GM20431 (cell line): ENCODE measurements around the gene NR6A1.

Experiments used
- in situ Hi-C: fragments of 300-500 bp; cut with MseI, MboI; formaldehyde crosslinking; loops from one replicate; pipeline ENCODE4 v1.15.0; 2020; ENCODE audit warnings: low sequenced_read_pairs; ENCODE audit not compliant: unreplicated experiment

Gene NR6A1

GRCh38 chr9:124779368-124780059 lies 8.4 kb upstream of the NR6A1 start:
- in situ Hi-C loops = no loop called here

- in situ Hi-C loops = no loop called here
These were observed 7.7 kb upstream of the NR6A1 start for GRCh38 chr9:124778575-124779367.

DNA sequence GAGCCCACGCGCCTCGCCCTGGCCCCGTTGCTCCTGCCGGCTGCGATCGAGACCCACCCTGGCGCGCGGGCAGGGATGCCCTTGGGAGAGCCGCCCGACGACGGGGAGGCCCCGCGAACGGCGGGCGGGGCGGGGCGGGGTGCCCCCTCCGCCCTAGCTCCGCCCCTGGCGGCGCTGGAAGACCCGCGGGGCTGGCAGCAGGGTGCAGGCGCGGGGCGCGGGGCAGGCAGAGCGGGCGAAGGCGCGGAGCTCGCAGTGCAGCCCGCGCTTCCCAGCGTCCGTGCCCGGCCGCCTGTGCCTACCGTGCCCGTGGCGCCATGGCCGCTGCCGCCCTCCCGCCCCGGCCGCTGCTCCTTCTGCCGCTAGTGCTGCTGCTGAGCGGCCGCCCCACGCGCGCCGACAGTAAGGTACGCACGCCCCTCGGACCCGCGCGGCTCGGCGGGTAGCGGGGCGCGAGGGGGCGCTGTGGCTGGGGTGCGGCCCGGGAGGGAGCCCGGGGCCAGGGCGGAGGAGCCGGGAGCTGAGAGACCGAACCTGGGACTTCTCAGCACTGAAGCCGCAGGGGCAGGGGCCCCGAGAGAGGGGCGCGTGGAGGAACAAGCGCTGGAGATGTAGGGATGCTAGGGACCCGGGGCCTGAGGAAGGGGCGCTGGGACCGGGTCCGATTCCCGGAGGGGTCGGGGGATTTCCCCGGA lies 6.0 kb upstream of the NR6A1 start, which contains the start of gene OLFML2A:
Gene OLFML2A (plus strand): TSS at position 180 of the 695 bp plus-strand sequence. CDS start 138 bp downstream, at position 318.
- in situ Hi-C loops = no loop called here

- in situ Hi-C loops = no loop called here
These were observed 5.5 kb upstream of the NR6A1 start for GRCh38 chr9:124776618-124776953.

DNA sequence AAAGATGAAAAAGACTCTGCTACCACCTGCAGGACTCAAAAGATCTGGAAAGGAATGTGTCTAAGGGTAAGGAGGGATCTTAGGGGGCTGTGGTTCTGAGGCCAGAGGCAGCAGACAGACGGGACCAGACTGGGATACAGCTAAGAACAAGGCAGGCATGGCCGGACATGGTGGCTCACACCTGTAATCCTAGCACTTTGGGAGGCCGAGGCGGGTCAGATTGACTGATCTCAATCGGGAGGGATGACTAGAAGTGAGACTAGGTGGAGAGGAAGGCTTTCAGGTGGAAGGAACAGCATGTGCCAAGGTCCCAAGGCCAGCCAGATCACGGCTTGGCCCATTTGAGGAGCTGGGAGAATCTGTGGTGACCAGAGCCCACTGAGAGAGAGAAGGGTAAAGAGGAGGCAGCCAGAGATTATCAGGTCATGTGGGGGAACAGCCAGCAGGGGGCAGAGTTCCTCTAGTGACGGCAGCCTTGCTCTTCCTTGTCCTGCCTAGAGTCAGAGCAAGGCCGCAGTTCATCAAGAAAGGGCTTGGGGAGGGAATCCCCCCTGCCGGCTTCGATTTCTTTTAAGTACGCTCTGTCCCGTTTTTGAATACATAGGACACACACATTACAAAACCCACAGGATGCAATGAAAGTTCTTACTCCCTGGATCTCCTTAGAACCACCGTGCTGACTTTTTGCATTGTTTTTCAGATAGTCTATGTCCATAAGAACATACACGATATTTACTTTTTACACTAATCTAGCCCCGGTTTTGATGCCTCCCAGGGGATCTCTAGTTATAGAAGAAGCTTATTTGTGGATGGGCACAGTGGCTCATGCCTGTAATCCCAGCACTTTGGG lies 3.2 kb upstream of the NR6A1 start:
- in situ Hi-C loops = loop anchor here (5.0 kb wide), 1 partner anchor 83 kb away; no protein-coding TSS in a partner anchor

DNA sequence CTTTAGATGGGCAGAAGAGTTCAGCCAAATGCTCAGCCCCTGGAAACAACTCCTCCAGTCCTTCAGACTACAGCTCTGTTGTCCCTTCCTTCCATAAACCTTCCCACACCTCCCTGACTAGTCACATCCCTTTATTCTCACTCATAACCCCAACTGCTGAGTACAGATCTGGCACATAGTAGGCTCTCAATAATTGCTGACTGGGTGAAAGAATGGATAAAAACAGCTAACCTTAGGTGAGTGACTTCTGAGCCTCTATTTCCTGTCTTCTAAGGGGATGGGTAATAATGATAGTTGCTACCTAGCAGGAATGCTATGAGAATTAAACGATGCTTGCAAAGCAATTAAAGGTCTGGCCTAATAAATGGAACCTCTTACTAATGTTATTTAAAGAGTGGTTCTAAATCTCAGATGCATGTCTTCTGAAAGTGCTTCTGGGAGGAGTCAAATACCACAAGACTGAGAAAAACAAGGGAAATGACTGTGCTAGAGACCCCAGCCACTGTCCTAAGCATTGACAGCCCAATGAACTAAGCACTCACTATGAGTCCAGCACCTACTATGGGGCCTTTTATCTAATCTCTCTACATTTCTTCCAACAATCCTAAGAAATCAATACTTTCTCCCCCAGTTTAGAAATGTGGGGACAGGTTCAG lies 2.5 kb upstream of the NR6A1 start:
- in situ Hi-C loops = loop anchor here (5.0 kb wide), 1 partner anchor 84 kb away; no protein-coding TSS in a partner anchor

GRCh38 chr9:124772877-124773276 lies 1.8 kb upstream of the NR6A1 start:
- in situ Hi-C loops = loop anchor here (5.0 kb wide), 1 partner anchor 84 kb away; no protein-coding TSS in a partner anchor

DNA sequence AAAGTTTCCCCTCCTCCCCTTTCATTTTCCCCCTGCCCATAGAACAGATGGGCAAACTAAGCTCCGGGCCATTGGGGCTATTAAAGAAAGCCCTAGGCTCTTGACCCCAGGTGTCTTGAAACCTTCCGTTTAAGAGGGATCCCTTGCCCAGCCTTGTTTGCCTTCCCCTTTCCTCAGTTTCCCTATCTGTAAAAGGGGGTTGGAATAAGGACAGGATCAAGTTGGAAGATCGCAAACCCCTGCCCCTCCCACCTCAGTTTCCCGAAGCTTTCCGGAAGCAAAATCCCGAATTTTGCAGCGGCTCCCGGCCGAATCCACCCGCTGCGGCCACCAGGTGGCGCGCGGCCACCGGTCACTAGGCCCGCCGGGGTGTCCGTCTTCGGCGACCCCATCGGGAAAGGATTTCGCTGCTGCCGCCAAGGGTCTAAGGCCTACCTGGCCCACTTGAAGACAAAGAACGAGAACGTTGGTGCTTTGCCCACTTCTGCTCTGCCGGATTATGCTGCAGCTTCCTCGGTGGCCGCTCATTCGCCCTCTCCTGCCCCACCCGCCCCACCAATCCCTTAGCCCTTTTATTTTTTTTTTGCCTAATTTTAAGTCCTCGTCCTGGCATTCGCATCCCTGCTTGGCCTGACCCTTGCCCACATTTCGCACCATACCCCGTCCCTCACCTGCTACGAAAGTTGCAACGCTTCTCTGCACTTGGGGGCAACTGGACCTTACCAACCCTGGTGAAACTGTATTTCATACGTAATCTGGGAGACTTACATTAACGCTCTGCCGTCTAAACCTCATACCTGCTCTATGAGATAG lies 962 bp upstream of the NR6A1 start:
- in situ Hi-C loops = loop anchor here (5.0 kb wide), 1 partner anchor 85 kb away; no protein-coding TSS in a partner anchor

- in situ Hi-C loops = loop anchor here (5.0 kb wide), 1 partner anchor 87 kb away; no protein-coding TSS in a partner anchor
These were observed 621 bp downstream of the NR6A1 start for GRCh38 chr9:124770359-124771020.

- in situ Hi-C loops = loop anchor here (5.0 kb wide), 1 partner anchor 88 kb away; no protein-coding TSS in a partner anchor
These were observed 1.4 kb downstream of the NR6A1 start for GRCh38 chr9:124769549-124770358.

DNA sequence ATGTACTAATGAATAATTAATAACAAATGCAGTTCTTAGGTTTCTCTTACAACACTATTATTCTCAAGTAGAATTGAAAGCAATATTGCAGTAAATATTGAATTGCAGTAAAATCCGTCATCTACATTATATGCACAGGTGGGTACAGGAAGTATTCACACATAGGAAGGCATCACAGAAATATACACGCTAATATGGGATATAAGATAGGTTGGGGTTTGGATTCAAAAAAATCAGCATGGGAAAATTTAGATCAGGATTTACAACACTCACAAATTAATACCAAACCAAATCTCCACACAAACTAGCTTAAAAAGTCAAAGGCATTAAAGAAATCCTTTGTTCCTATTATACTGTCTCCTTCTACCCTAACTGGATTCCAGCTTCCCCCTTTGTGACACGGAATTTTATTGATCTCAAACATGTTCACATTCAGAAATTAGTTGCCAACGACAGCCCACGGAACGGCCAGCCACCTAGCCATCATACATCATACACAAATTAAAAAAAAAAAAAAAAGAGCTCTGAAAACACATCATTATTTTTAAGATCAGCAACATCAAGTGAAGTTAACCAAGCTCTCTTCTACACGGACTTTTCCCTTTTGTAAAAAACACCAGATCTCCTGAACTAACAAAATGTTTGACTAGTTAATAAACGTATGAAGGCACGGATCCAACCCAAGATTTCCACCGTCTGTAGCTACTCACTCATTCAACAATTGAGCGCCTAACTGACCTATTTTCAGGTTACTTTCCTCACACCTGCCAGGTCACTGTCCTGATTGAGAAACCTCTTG lies 2.2 kb downstream of the NR6A1 start:
- in situ Hi-C loops = no loop called here

DNA sequence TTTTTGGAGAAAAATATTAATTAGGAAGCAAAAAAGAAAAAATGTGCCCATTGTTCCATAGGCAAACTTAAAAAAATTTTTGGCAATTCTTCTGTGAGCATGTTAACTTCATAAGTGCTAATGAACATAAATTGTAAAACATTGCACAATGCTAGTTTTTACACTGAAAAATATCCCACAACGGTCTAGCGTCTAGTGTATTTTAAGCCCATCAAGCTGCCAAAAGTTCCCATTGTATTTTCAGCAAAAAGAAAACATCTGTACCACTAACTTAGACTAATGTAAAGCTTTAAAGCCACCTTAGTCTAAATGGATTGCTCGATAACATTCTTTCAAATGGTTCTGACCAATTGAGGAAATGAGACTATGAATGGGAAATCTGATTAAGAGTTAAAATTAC lies 2.8 kb downstream of the NR6A1 start:
- in situ Hi-C loops = no loop called here

DNA sequence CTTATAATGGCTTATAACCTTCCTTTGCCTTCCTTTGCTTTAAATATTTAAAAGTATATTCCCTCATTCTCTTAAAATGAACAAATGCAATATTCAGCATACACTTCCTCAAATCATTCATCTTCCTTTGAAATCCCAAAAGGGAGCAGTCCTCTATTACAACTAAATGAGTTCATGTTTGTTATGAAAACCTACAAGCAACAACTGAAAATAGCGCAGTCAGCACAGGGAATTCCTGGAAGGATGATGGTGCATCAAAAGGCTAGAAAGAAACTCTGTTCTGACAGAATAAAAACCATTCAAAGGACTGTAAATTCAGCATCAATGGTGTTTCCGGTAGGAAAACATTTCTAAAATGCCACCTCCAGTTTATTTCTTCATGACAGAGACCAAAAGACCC lies 3.3 kb downstream of the NR6A1 start:
- in situ Hi-C loops = no loop called here

DNA sequence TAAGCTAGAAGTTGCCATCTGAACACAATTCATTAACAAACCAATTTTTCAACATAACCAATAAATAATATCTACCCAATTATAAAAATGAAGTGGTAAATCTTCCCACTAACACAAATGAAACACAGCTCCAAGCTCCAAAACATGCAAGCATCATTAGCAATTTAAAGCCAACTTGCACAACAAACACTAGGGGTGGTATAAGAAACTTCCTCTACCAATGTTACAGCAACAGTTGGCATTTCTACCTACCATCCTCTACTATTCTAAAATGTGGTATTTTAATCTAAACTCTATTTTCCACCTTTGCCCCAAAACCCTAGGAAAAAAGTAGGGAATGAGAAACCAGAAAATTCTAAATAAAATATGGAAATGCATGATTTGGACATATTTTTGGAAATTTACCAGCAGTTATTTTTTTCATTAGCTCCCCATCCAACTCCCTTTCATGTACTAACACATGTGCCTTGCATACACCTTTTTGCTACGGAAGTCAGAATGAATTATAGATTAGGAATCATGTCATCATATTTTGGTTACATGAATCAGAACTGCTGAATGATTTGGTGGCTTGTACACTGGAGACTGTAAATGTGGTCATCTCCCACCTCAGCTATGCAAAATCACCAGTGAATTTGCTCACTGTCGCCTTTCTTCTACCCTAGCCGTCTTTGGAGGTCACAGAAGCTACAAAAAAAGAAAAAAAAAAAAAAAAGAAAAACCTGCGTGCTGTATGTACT lies 4.1 kb downstream of the NR6A1 start:
- in situ Hi-C loops = no loop called here

GRCh38 chr9:124766326-124766725 lies 4.8 kb downstream of the NR6A1 start:
- in situ Hi-C loops = no loop called here

- in situ Hi-C loops = no loop called here
These were observed 5.7 kb downstream of the NR6A1 start for GRCh38 chr9:124765439-124765835.
